ENCODE data around the gene RNF114. TPM values are rescaled to one million over a fixed set of nuclear protein-coding genes. Genes with fewer than 3 reads are reported as not detected.

RNF114 gene
- total RNA-seq, 1 donor: 78.5 TPM

- no peak for TF ChIP-seq CTCF (IDR thresholded peaks at IDR 0.05; ENCODE audit: extremely low read depth, low read depth, low read length)
- Histone ChIP-seq H3K27ac (ENCODE audit: low read depth, low read length) (peak within 1 kb of the TSS; percentile 100), H4K20me1 (ENCODE audit: insufficient read depth, low read length) (peaks cover 39% of the 10 kb centered on the region), H3K27me3 (ENCODE audit: insufficient read depth, low read length) (no peaks in the 10 kb centered on the region), H3K4me2 (ENCODE audit: insufficient read depth, low read length) (peak within 1 kb of the TSS; percentile 100), H3K9me3 (ENCODE audit: low read depth, low read length) (no peaks in the 10 kb centered on the region), H3K4me3 (ENCODE audit: insufficient read depth, low read length) (peak within 1 kb of the TSS; percentile 95), H2AFZ (ENCODE audit: low read length) (peak within 1 kb of the TSS; percentile 97), H3K4me1 (ENCODE audit: insufficient read depth, low read length) (peaks cover 28% of the 10 kb centered on the region), H3K36me3 (ENCODE audit: insufficient read depth, low read length) (no peaks in the 10 kb centered on the region), H3K79me2 (ENCODE audit: insufficient read depth, low read length) (peaks cover 44% of the 10 kb centered on the region)
- peak; percentile 99 for DNase-seq (ENCODE audit: insufficient read length, low spot score, missing footprints)
Observed at GRCh38 chr20:49915380-49916145, 20.6 kb upstream of the RNF114 start, which contains the start of gene SPATA2. SPATA2 (minus strand) TSS chr20:49915529; CDS start chr20:49908490, 7,039 bp downstream.

- Histone ChIP-seq H3K36me3 (ENCODE audit: insufficient read depth, low read length) (no peaks in the 10 kb centered on the region), H3K27me3 (ENCODE audit: insufficient read depth, low read length) (no peaks in the 10 kb centered on the region), H2AFZ (ENCODE audit: low read length) (peak overlapping the region; percentile 97), H3K4me2 (ENCODE audit: insufficient read depth, low read length) (peak overlapping the region; percentile 100), H3K9me3 (ENCODE audit: low read depth, low read length) (no peaks in the 10 kb centered on the region), H3K27ac (ENCODE audit: low read depth, low read length) (peak overlapping the region; percentile 100), H3K79me2 (ENCODE audit: insufficient read depth, low read length) (peaks cover 36% of the 10 kb centered on the region), H4K20me1 (ENCODE audit: insufficient read depth, low read length) (peaks cover 32% of the 10 kb centered on the region), H3K4me3 (ENCODE audit: insufficient read depth, low read length) (peak overlapping the region; percentile 95), H3K4me1 (ENCODE audit: insufficient read depth, low read length) (peaks cover 28% of the 10 kb centered on the region)
- DNase-seq (ENCODE audit: insufficient read length, low spot score, missing footprints): peak; percentile 92
- TF ChIP-seq CTCF (IDR thresholded peaks at IDR 0.05; ENCODE audit: extremely low read depth, low read depth, low read length): no peak
Observed at GRCh38 chr20:49916146-49917002, 19.8 kb upstream of the RNF114 start.

- H3K79me2 ChIP-seq (ENCODE audit: insufficient read depth, low read length): peaks cover 17% of the 10 kb centered on the region
Observed at GRCh38 chr20:49918446-49918845, 17.8 kb upstream of the RNF114 start.

More at GRCh38 chr20:49918446-49918845, 17.8 kb upstream of the RNF114 start:
- Histone ChIP-seq H3K27me3 (ENCODE audit: insufficient read depth, low read length) (no peaks in the 10 kb centered on the region), H4K20me1 (ENCODE audit: insufficient read depth, low read length) (peaks cover 13% of the 10 kb centered on the region), H3K4me2 (ENCODE audit: insufficient read depth, low read length) (no peak overlapping the region), H3K4me3 (ENCODE audit: insufficient read depth, low read length) (no peak overlapping the region), H3K9me3 (ENCODE audit: low read depth, low read length) (no peaks in the 10 kb centered on the region), H3K27ac (ENCODE audit: low read depth, low read length) (no peak overlapping the region), H3K36me3 (ENCODE audit: insufficient read depth, low read length) (no peaks in the 10 kb centered on the region), H3K4me1 (ENCODE audit: insufficient read depth, low read length) (peaks cover 24% of the 10 kb centered on the region), H2AFZ (ENCODE audit: low read length) (no peak overlapping the region)
- TF ChIP-seq CTCF (IDR thresholded peaks at IDR 0.05; ENCODE audit: extremely low read depth, low read depth, low read length): no peak
- no peak for DNase-seq (ENCODE audit: insufficient read length, low spot score, missing footprints)

Measured in osteoblast (primary cell).